Neutrophil (primary cell): ENCODE results near the gene CGB8.
"Not testable (repeated sequence)": the region's sequence is repeated elsewhere in the genome, so short reads cannot be mapped to it uniquely, and the experiment has no call there.

Experiments
- H3K27ac ChIP-seq: fragments of 200-600 bp; sonication (generic); 2 replicates; pipeline ENCODE4 v1.5.1; 2016; ENCODE audit warnings: mild to moderate bottlenecking, moderate library complexity
- H3K27me3 ChIP-seq: fragments of 200-600 bp; sonication (generic); 2 replicates; pipeline ENCODE4 v1.6.0; 2016; ENCODE audit warnings: mild to moderate bottlenecking
- H3K36me3 ChIP-seq: fragments of 200-600 bp; sonication (generic); 2 replicates; pipeline ENCODE4 v1.5.1; 2017
- H3K4me1 ChIP-seq, 2 experiments: fragments of 200-600 bp in 1 of 2; sonication (generic) in 1 of 2; 1 replicate in 1 of 2; 2 replicates in 1 of 2; pipeline versions ENCODE4 v1.5.1 to v1.6.1; 2013 to 2016; ENCODE audit warnings: low read depth in 1 of 2, low read length in 1 of 2, mild to moderate bottlenecking in 1 of 2, moderate library complexity in 1 of 2; ENCODE audit not compliant: control insufficient read depth in 1 of 2, insufficient read depth in 1 of 2
- H3K4me3 ChIP-seq, 2 experiments: fragments of 200-600 bp in 1 of 2; sonication (generic) in 1 of 2; 1 replicate in 1 of 2; 2 replicates in 1 of 2; pipeline ENCODE4 v1.5.1; 2013 to 2016; ENCODE audit warnings: low read depth in 1 of 2, low read length in 1 of 2, mild to moderate bottlenecking in 1 of 2, moderate library complexity in 1 of 2
- H3K9me3 ChIP-seq: fragments of 200-600 bp; sonication (generic); 2 replicates; pipeline ENCODE4 v1.5.1; 2016
- TF ChIP-seq, protein P1 (sequence below): fragments of 200-600 bp; sonication (generic); IDR thresholded peaks from 2 replicates; pipeline ENCODE4 v1.5.1; 2016; ENCODE audit warnings: antibody characterized with exemption

CGB8 gene

DNA sequence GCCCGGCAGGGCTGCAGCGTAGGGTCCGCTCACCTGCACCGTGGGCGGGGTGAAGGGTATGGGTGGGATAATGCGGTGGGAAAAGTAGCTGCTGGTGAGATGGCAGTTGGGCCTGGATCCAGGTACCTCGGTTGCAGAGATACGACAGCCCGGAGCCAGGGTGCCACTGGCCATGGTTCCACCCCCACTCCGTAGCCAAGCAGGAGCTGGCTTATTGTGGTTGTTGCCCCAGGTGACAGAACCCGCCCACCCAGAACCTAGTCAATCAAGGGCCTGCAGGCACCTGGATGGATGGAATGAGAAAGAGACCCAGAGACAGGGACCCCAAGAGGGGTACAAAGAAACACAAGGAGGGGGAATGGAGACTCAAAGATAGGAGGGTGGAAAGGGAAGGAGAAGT lies 28.6 kb downstream of the CGB8 start:
- H3K9me3 ChIP-seq: no peaks in the 10 kb centered on the region
- H3K4me3 ChIP-seq: no peak overlapping the region
- H3K36me3 ChIP-seq: peaks cover 10% of the 10 kb centered on the region
- H3K27me3 ChIP-seq: peaks cover 57% of the 10 kb centered on the region
- TF ChIP-seq, protein P1, sequence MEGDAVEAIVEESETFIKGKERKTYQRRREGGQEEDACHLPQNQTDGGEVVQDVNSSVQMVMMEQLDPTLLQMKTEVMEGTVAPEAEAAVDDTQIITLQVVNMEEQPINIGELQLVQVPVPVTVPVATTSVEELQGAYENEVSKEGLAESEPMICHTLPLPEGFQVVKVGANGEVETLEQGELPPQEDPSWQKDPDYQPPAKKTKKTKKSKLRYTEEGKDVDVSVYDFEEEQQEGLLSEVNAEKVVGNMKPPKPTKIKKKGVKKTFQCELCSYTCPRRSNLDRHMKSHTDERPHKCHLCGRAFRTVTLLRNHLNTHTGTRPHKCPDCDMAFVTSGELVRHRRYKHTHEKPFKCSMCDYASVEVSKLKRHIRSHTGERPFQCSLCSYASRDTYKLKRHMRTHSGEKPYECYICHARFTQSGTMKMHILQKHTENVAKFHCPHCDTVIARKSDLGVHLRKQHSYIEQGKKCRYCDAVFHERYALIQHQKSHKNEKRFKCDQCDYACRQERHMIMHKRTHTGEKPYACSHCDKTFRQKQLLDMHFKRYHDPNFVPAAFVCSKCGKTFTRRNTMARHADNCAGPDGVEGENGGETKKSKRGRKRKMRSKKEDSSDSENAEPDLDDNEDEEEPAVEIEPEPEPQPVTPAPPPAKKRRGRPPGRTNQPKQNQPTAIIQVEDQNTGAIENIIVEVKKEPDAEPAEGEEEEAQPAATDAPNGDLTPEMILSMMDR: no peak
- H3K4me1 ChIP-seq: peaks cover 23% of the 10 kb centered on the region in 2 experiments
- H3K27ac ChIP-seq: no peak overlapping the region

DNA sequence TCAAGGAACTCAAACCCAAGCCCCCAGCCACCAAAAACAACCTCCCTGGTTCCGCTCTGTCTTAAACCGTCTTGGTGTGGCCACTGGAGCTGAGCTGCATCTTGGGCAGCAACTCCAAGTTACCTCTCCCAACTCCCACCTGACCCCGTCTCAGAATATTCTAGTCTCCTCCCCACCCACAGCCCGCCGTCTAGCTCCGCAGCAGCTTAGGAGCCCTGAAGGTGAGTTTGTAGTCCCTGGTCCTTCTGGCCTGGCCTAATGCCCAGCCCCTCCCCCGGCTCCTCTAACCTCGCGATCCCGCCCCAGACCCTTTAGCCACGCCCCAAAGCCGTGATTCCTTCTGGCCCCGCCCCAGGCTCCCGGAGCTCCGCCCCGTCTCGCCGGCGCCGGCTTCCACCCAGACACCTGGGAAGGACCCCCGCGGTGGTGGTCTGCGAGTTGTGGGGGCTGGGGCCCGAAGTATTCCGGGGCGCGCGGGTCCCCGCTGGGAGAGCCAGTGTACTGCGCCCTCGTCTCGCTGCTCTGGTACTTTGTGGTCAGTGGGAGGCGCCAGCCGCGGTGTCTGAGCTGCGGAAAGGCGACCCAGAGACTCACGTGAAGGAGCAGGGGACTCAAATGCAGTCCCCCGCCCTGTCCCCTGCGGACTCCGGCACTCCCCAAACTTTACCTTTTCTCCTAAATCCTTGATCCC lies 29.5 kb downstream of the CGB8 start:
- H3K27ac ChIP-seq: no peak overlapping the region
- TF ChIP-seq, protein P1: no peak
- H3K27me3 ChIP-seq: peaks cover 57% of the 10 kb centered on the region

DNA sequence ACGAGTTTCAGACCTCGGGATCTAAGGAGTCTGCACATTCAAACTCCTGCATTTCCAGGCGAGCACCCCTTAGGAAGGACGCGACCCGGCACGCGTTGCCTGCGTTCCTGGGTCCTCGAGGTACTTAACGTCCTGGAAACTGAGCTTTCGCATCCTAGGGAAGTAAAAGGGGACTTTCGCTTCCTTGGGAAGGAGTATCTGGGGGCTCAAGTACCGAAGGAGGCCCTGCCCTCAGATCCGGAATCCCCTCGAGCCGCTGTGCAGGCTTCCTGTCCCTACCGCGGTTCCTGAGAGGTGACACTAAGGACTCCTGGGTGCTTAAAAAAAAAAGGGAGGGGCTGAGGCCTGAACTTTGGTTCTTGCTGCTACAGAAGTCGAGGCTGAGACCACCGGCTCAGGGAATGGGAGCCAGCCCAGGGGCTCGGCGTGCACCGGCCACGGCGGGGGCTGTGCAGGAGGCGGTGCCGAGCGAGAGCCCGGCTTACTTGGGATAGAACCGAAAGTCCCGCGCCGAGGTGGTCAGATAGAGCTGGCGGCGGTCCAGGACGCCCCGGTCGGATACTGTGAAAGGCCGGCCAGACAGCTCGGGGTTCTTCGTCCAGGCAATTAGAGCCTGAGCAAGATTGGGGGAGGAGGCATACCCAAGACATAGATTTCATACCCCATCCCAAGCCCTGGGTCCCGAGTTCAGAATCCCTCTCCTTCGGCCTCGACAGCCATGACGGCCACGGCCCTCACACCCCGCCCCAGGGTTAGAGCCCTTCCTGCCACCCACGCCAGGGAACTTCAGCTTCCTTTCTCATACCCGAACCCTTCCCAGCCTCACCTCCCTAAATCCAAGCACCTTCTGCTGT lies 30.3 kb downstream of the CGB8 start:
- peaks cover 57% of the 10 kb centered on the region for H3K27me3 ChIP-seq
- H3K27ac ChIP-seq: not testable (repeated sequence)
- H3K4me3 ChIP-seq: peak overlapping the region; percentile 23 to 55

More for the DNA sequence above, 29.5 kb downstream of the CGB8 start:
- Histone ChIP-seq H3K4me3 (peak overlapping the region; percentile 23 to 55), H3K36me3 (peaks cover 20% of the 10 kb centered on the region), H3K4me1 (peaks cover 23% of the 10 kb centered on the region in 2 experiments), H3K9me3 (no peaks in the 10 kb centered on the region)

DNA sequence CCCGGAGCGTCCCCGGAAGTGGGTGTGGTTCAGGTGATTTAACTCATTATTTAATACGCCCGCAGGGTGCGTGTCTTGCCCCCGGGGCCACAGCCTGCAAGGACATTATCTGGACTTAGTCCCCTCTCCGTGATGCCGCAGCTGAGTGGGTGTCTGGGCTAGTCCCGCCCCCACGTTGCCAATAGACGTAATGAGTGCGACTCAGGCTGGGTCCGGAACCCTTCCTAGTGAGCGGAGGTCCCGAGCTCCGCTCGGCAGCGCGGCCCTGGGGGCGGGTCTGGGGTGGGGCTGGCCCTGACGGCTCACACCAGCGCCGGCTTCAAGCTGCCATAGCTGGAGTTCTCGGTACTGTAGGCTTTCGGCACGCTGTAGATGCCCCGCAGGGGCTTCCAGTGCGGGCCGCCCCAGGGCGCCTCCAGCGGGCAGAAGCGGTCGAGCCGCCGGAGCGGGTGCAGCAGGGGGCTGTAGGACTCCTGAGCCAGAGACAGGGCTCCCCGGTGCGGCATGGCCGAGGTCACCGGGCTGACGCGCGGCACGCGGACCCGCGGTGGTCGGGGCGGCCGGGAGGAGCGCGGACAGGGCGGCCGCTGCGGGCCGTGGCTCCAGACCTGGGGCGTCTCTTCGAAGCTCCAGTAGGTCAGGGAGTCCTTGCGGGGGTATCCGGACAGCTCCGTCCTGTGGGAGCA lies 31.1 kb downstream of the CGB8 start:
- Histone ChIP-seq H3K27me3 (peaks cover 57% of the 10 kb centered on the region), H3K9me3 (no peaks in the 10 kb centered on the region), H3K4me3 (peak overlapping the region in 1 of 2 experiments; percentile 55), H3K27ac (no peak overlapping the region), H3K4me1 (peaks cover 23% of the 10 kb centered on the region in 2 experiments), H3K36me3 (peaks cover 27% of the 10 kb centered on the region)
- TF ChIP-seq, protein P1: no peak

More for the DNA sequence above, 30.3 kb downstream of the CGB8 start:
- Histone ChIP-seq H3K4me1 (peaks cover 23% of the 10 kb centered on the region in 2 experiments), H3K36me3 (peaks cover 26% of the 10 kb centered on the region)
- H3K9me3 ChIP-seq: not testable (repeated sequence)

DNA sequence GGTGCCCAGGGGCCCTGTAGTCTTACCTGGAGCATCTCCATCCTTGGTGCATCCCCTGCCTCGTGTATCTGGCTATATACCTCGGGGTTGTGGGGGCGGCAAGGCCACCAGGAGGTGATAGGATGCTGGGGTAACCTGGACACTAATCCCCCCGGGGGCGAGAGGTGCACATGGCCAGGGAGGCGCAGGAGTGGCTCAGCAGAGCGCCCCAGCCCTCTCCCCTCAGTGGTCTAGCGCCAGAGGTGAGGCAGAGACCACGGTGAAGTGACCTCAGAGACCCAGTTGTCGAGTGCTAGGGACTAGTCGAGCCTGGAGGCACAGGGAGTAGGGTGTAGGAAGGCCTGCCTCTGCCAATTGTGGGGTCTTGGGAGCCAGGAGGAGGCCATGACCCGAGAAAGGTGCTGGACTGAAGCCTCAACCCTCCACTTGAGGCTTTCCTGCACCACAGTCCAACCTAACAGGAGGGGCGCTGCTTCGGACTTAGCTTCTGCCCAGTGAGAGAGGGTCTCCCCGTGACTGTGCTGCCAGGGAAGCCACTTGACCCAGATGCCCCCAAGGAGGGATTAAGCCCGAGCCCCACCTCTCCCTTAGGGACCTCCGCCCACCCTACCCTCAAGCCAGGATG lies 31.8 kb downstream of the CGB8 start, which contains the start of gene LHB:
TSS of gene LHB (minus strand) at position 51 of the 625 bp plus-strand sequence. CDS start at position 41, 10 bp downstream.
- TF ChIP-seq, protein P1: no peak
- Histone ChIP-seq H3K36me3 (peaks cover 33% of the 10 kb centered on the region), H3K4me1 (peaks cover 23% of the 10 kb centered on the region in 2 experiments), H3K4me3 (peak within 1 kb of the TSS in 1 of 2 experiments; percentile 55), H3K27me3 (peaks cover 52% of the 10 kb centered on the region), H3K27ac (no peak within 1 kb of the TSS), H3K9me3 (no peaks in the 10 kb centered on the region)
